ENCODE results near the gene GSN. TPM values are rescaled to one million over a fixed set of nuclear protein-coding genes. Genes with fewer than 3 reads are reported as not detected.

Gene GSN
- total RNA-seq, 1 donor from 2014 or later: 80.0 TPM

- no peak for TF ChIP-seq CTCF (conservative IDR thresholded peaks at IDR 0.05)
- no peak overlapping the region for H3K27ac Mint-ChIP-seq
- H3K27me3 Mint-ChIP-seq: no peaks in the 10 kb centered on the region
- H3K4me1 Mint-ChIP-seq (ENCODE audit: unreplicated experiment): peaks cover 5% of the 10 kb centered on the region
- DNase-seq (ENCODE audit: extremely low spot score, unreplicated experiment): no peak
- no peak overlapping the region for H3K4me3 Mint-ChIP-seq
- no peaks in the 10 kb centered on the region for H3K9me3 Mint-ChIP-seq
- peaks cover 11% of the 10 kb centered on the region for H3K36me3 Mint-ChIP-seq
These were observed 40.8 kb downstream of the GSN start for GRCh38 chr9:121308765-121309164.

GRCh38 chr9:121309171-121309570 is 41.2 kb downstream of the GSN start:
- DNase-seq (ENCODE audit: extremely low spot score, unreplicated experiment): no peak
- TF ChIP-seq CTCF (conservative IDR thresholded peaks at IDR 0.05): no peak
- Mint-ChIP-seq H3K4me3 (no peak overlapping the region), H3K27me3 (no peaks in the 10 kb centered on the region), H3K4me1 (ENCODE audit: unreplicated experiment) (peaks cover 1% of the 10 kb centered on the region), H3K9me3 (no peaks in the 10 kb centered on the region), H3K36me3 (peaks cover 12% of the 10 kb centered on the region), H3K27ac (no peak overlapping the region)

- no peak overlapping the region for H3K4me3 Mint-ChIP-seq
- no peaks in the 10 kb centered on the region for H3K4me1 Mint-ChIP-seq (ENCODE audit: unreplicated experiment)
- no peaks in the 10 kb centered on the region for H3K27me3 Mint-ChIP-seq
- no peak for TF ChIP-seq CTCF (conservative IDR thresholded peaks at IDR 0.05)
- peaks cover 7% of the 10 kb centered on the region for H3K36me3 Mint-ChIP-seq
- no peak for DNase-seq (ENCODE audit: extremely low spot score, unreplicated experiment)
- no peaks in the 10 kb centered on the region for H3K9me3 Mint-ChIP-seq
- no peak overlapping the region for H3K27ac Mint-ChIP-seq
These were observed 42.0 kb downstream of the GSN start for GRCh38 chr9:121309833-121310425.

- Mint-ChIP-seq H3K4me1 (ENCODE audit: unreplicated experiment) (no peaks in the 10 kb centered on the region), H3K9me3 (no peaks in the 10 kb centered on the region), H3K36me3 (peaks cover 7% of the 10 kb centered on the region), H3K4me3 (no peak overlapping the region), H3K27ac (no peak overlapping the region), H3K27me3 (no peaks in the 10 kb centered on the region)
- no peak for TF ChIP-seq CTCF (conservative IDR thresholded peaks at IDR 0.05)
- DNase-seq (ENCODE audit: extremely low spot score, unreplicated experiment): no peak
These were observed 42.6 kb downstream of the GSN start for GRCh38 chr9:121310571-121310970.

- H3K9me3 Mint-ChIP-seq: no peaks in the 10 kb centered on the region
- no peak overlapping the region for H3K27ac Mint-ChIP-seq
- H3K27me3 Mint-ChIP-seq: no peaks in the 10 kb centered on the region
- no peak for DNase-seq (ENCODE audit: extremely low spot score, unreplicated experiment)
- no peak for TF ChIP-seq CTCF (conservative IDR thresholded peaks at IDR 0.05)
- H3K36me3 Mint-ChIP-seq: peaks cover 10% of the 10 kb centered on the region
- no peaks in the 10 kb centered on the region for H3K4me1 Mint-ChIP-seq (ENCODE audit: unreplicated experiment)
- no peak overlapping the region for H3K4me3 Mint-ChIP-seq
These were observed 44.2 kb downstream of the GSN start for GRCh38 chr9:121312169-121312568.

Data from type B pancreatic cell (in vitro differentiated cells).